Measurements from ENCODE around the gene SLC6A11. TPM values are rescaled to one million over a fixed set of nuclear protein-coding genes. Genes with fewer than 3 reads are reported as not detected.

The SLC6A11 gene
- total RNA-seq, 1 experiment from 2014 or later = not detected

DNA sequence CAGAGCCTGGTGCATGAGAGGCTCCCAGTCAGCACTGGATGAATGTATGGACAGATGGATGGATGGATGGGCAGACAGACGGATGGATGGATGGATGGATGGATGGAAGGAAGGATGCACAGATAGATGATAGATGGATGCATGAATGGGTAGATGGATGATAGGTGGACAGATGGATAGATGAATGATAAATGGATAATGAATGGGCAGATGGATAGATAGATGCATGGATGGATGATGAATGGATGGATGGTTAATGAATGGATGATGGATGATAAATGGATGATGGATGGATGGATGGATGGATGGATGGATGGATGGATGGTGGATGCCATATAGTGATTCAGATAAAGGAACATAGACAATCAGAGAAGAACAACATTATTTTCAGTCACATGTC lies 71.0 kb downstream of the SLC6A11 start:
- no peak for DNase-seq (ENCODE audit: low read depth)

DNA sequence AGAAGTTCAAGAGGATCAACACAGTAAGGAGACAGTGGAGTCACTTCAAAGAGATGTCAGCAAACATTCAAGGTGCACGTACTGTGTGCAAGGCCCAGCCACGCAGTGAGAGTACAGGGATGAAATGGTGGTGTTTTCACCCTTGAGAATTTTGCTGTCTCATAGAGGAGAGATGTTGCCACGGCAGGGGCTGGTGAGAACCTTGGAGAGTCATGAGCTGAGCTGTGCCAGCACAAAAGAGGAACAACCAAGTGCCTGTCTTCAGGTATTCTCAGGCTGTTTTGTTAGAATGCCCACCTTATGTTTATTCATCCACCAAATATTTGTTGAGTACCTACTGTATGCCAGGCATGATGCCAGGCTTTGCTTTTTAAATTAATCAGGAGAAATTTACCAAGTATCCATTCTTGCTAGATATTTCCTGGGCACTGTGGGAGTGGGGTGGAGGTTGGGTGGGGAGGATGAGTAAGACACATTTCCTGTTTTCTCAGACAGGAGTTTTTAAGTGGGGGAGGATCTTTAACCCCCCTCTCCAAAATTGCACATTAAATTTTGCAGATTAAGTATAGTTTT lies 72.6 kb downstream of the SLC6A11 start:
- DNase-seq (ENCODE audit: low read depth) = no peak

DNA sequence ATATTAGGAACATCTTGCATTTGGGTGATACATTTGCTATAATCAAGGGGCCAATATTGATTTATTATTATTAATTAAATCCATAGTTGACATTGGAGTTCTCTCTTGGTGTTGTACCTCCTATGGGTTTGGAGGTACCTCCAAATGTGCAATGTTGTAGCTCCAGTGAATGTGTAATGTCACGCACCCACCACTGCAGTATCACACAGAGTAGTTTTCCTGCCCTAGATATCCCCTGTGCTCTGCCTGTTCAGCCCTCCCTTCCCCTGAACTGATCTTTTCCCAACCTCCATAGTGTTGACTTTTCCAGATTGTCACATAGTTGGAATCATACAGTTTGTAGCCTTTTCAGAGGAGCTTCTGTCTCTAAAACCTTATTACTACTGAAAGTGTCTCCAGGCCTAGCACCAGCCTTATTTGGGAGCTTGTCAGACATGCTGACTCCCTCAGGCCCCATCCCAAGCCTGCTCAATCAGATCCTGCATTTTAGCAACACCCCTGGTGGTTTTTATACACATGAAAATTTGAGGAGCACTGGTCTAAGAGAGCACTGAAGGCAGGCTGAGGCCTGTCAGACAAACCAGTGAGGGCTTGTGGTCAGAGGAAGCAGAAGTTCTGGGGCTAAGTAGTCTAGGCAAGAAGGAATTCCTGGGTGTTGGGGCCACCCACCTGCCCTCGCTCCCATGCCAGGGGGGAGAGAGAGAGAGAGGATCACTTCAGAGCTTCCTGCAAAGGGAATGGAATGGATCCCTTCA lies 73.4 kb downstream of the SLC6A11 start:
- no peak for DNase-seq (ENCODE audit: low read depth)

DNA sequence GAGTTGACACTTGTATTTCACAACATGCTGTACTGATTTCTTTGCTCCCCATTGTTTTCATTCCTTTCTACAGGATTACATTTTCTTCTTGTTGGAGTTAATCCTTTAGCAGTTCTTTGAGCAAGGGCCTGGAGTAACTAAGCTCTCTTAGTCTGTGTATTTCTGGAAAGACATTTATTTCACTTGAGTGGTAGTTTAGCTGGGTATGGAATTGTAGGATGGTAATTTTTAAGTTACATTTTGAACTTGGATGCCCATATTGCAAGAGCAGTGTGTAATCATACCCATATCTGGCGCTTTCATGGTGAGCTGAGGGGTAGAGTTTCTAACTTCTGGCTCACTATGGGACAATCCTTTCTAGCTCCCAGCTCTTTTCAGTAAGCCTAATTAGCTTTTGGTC lies 74.6 kb downstream of the SLC6A11 start:
- DNase-seq (ENCODE audit: low read depth) = no peak

DNA sequence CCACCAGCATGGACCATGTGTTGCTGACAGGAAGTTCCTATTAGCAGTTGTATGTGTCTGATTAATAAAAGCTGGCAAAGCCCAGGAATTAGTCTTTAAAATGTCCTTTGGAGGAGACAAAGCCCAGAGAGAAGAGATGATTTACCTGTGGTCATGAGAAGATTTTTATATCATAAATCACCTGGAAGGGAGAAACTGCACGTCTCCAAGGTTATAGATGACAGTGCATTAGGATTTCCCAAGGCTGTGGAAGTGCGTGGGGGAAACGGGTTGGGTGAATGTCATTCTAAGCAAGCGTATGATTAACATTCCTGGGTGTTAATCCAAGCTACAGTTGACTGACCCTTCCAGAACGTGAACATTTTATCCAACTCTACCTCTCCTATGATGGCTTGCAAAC lies 76.6 kb downstream of the SLC6A11 start:
- no peak for DNase-seq (ENCODE audit: low read depth)

DNA sequence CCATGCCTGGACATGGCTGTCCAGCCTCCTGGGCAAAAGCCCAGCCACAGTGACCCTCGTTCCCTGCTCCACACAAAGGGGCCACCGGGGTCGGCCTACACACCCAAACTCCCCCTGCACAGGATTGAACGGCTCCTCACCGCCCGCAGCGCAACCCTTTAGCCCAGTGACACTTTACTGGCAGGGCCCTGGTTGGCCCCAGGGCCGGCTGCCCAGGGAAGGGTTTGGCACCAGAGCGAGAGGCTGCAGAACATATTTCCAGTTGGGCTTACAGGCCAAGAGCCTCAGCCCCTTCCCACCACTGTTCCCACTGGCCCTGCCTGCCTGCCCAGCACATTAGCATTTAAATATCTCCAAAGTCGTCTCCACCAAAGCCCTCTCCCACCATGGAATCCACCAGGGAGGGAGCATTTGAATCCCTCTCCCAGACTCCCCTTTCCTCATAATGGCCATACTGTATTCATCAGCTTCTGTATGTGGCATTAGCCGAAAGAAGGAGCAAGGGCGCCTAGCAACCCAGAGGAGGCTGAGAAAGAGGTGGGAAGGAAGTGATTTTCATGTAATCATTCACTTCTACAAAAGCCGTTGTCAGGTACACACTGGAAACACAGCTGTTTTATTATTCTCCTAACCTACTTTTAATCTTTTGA lies 85.4 kb downstream of the SLC6A11 start:
- DNase-seq (ENCODE audit: low read depth) = no peak

DNA sequence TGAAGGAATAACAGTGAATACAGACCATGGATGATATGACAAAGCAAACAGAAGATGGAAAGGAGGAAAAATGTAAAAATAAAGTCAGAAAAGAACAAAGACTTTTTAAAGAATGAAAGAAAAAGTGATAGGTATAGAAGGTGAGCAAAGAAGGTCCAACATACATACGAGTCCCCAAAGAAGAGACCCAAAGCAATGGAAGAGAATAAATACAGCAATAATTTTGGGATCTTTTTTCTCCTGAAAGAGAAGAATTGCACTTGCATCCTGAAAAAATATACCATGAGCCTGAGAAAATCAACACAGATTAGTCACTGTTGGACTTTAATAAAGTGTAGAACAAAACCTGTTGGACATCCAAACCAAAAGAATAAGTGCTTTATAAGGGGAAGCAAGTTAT lies 91.2 kb downstream of the SLC6A11 start:
- DNase-seq (ENCODE audit: low read depth) = no peak

DNA sequence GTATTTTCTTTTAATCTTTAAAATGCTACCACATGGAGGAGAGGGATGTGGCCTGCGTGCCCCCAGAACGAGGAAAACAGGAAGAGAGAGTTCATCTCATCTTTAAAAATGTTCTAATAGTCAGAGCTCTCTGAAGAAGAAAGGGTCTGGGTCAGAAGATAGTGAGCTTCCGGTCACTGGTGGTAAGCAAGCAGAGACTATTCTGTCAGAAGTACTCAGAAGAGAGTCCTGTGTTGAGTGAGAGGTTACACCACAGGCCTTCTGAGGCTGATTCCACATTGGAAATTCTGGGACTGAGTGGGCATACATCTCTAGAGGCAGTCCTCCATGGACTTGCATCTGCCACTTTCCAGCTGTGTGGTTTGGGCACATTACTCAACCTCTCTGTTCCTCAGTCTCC lies 94.3 kb downstream of the SLC6A11 start:
- no peak for DNase-seq (ENCODE audit: low read depth)

DNA sequence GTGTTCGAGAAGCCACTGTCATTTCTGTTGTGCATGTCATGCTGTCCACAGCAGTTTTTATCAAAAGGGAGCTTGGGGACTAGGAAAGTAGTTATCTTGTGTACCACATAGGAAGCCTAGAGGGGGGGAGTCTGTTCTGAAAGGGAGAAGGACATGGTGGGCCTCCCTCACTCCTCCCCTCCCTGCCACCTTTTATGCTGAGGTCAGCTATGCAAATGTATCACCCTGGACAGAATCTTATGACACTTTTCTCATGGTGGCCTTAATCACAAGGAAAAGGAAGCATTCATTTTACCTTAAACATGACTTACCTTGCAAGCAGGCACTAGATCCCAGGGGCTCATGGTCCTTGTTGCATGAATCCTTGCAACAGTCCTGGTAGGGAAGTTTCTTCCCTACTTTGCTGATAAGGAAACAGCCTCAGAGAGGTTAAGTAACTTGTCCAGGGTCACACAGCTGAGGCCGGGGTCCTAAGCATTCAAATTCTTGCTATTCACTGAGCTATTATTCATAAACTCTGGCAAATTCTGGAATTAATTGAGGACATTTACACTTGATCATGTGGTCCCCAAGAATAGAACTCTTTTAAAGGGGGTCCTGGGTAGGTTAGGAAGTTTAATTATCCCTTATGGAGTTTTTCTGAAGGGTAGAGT lies 95.4 kb downstream of the SLC6A11 start:
- no peak for DNase-seq (ENCODE audit: low read depth)

DNA sequence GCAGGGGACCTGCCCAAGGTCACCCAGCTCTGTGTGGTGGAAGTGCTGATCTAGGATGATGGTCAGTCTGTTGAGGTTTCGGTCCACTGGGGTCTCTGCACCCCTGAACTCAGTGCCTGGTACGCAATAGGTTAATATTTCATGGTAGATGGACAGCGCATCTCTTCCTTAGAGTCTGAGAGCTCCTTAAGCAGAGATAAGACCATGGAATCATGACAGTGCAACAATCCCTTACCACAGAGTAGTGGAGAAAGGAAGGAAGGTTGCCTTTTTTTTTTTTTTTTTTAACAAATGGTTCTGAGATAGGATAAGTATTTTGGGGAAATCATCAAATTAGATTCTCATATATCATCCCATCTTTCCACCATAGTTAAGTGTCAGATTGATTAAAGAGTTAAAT lies 96.8 kb downstream of the SLC6A11 start:
- DNase-seq (ENCODE audit: low read depth) = no peak

GRCh38 chr3:10915376-10915775 lies 99.3 kb downstream of the SLC6A11 start:
- DNase-seq (ENCODE audit: low read depth) = no peak

GRCh38 chr3:10917176-10917575 lies 101.1 kb downstream of the SLC6A11 start:
- DNase-seq (ENCODE audit: low read depth) = peak; percentile 49

DNA sequence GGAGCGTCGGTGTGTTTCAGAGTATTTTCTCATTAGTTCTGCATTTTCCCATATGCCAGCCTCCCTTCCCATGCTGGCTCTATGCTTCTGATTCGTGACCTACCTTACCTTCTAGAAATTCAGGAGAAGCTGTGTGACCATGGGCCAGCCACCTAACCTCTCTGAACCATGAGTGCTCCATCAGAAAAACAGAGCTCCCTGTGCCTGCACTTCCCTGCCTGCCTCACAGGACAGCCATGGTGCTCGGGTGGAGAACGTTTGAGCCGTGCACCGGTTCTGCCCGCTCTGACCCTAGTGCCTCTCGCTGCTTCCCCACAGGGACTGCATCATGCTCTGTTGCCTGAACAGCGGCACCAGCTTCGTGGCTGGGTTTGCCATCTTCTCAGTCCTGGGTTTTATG lies 102.0 kb downstream of the SLC6A11 start:
- no peak for DNase-seq (ENCODE audit: low read depth)

DNA sequence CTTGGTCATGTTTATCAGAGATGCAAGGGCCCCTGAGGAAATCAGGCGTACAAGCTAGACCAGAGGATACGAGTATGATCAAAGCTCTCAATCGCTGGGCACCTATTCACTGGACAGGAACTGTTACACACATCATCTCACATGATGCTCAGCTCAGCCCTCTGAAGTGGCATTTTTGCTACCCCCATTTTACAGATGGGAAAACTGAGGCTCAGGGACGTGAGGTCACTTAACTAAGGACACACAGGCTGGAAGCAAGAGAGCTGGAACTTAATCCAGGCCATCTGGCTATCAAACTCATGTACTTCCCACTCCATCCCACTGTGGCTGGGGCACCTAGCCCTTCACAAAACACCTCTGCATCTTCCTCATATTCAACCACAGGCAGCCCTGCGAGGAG lies 103.6 kb downstream of the SLC6A11 start:
- DNase-seq (ENCODE audit: low read depth) = no peak

DNA sequence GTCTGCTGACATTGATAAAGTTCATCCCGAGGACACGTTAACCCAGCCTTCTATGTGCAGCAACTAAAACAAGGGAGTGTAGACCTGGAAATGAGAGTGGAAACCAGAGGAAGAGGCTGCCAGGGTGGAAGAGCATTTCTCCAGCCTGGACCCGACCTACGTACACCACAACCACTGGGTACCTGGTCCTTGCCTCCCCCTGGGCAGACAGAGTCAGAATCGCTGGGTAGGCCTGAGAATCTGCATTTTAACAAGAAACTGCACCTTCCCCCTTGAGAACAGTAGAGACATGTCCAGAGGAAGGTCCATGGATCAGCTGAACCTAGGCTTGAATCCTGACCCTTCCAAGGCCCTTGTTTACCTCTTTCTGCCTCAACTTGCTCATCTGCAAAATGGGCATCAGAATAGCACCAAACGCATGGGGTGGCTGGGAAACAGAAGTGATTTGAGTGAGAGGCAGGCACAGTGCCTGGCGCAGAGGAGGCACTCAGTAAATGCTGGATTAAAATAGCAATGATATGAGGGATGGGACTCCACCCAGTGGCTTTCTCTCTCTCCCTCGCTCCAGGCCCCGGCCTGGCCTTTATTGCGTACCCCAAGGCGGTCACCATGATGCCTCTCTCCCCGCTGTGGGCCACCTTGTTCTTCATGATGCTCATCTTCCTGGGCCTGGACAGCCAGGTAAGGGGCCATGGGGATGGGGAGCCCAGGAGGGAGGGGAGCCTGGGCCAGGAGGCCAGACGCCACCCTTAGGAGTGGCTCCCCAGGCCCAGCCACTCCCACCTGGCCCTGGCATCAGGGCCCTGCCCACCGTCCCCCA lies 109.6 kb downstream of the SLC6A11 start:
- no peak for DNase-seq (ENCODE audit: low read depth)

GRCh38 chr3:10926256-10926810 lies 110.3 kb downstream of the SLC6A11 start:
- no peak for DNase-seq (ENCODE audit: low read depth)

DNA sequence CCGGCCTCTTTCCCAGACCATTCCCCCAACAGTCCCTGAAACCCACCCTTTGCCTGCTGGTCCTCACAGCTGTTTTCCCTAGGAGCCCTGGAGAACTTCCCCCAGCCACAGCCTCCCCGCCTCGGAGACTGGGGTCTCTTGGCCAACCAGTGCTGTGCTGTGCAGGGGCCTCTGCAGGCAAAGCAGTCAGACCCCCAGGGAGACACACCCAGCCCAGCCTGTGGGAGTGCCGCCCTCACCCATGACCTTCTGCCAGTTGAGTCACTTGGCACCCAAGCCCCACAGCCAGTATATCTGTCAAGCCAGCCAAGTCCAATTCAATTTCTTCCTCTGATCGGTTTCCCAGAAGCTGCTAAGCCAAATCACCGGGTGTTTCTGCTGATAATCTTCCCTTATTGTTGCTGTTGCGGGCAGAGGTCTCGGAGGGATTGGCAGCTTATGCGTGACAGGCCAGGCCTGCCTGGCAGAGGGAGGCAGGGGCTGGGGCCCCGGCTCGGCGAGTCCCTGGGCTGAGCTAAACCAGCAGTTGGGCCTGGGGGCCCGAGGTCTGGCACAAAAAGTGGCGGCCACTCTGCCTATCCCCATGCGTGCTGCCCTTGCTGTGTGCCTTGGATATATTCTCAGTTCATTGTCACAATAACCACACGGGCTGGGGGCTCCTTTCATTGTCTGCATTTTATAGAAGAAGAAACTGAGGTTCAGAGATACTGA lies 110.9 kb downstream of the SLC6A11 start:
- DNase-seq (ENCODE audit: low read depth) = no peak

- no peak for DNase-seq (ENCODE audit: low read depth)
Measured at GRCh38 chr3:10927551-10927950, 111.5 kb downstream of the SLC6A11 start.

- no peak for DNase-seq (ENCODE audit: low read depth)
Measured at GRCh38 chr3:10928407-10928960, 112.5 kb downstream of the SLC6A11 start.

- no peak for DNase-seq (ENCODE audit: low read depth)
Measured at GRCh38 chr3:10928961-10929471, 113.0 kb downstream of the SLC6A11 start.
